Measurements from ENCODE around the gene FBXL3.

GRCh38 chr13:77056382-77056781 is 29.4 kb upstream of the FBXL3 start:
- TF ChIP-seq EZH2 (IDR thresholded peaks at IDR 0.05; ENCODE audit: low read length, missing control alignments) (no peak), CTCF (conservative IDR thresholded peaks at IDR 0.05 in 1 of 2, IDR thresholded peaks at IDR 0.05 in 1 of 2; ENCODE audit: low read depth in 1 of 2, low read length in 2 of 2) (no peak)
